ENCODE data around the gene DLX4.

DNA sequence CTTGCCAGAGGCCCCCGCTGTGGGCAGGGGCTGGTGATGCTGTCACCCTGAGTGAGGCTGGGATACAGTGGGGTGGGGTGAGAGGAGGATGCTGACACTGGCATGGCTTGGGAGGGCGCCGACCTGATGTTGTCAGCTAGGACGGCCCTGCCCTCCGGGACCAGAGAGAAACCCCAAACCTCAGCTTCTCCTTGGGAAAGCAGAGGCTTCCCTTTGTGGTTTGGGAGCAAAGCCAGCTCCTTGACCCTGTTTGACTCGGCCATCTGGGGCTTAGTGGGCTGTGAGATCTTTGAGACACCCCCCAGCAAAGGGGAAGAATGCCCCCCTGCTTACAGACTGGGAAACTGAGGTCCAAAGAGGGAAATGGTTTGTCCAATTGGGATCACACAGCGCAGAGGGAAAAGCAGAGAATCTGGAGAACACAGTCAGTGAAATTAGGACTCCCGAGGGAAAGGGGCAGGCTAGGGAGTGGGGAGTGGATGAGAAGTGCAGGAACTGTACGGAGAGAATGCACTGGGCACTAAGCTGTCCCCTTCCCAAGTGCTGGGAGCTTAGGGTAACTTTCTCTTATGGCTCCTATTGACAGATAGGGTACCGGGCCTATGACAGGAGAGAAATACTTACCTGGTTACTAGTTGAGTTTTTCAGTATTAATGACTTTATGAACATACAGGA, 40.7 kb upstream of the DLX4 start:
- no peak for TF ChIP-seq CTCF (IDR thresholded peaks at IDR 0.05)
- no peak for TF ChIP-seq POLR2AphosphoS5 (IDR thresholded peaks at IDR 0.05)
- TF ChIP-seq POLR2A (IDR thresholded peaks at IDR 0.05) = no peak
